GM12801 (cell line): Measurements from ENCODE around the gene LCLAT1.

Experiments
- TF ChIP-seq, protein P1 (sequence below): IDR thresholded peaks from one replicate; pipeline ENCODE4 v1.5.1; 2011; ENCODE audit warnings: control low read depth; ENCODE audit not compliant: insufficient read length; ENCODE audit errors: extremely low read depth

Gene LCLAT1

GRCh38 chr2:30504731-30505130, 57.7 kb downstream of the LCLAT1 start:
- TF ChIP-seq, protein P1, sequence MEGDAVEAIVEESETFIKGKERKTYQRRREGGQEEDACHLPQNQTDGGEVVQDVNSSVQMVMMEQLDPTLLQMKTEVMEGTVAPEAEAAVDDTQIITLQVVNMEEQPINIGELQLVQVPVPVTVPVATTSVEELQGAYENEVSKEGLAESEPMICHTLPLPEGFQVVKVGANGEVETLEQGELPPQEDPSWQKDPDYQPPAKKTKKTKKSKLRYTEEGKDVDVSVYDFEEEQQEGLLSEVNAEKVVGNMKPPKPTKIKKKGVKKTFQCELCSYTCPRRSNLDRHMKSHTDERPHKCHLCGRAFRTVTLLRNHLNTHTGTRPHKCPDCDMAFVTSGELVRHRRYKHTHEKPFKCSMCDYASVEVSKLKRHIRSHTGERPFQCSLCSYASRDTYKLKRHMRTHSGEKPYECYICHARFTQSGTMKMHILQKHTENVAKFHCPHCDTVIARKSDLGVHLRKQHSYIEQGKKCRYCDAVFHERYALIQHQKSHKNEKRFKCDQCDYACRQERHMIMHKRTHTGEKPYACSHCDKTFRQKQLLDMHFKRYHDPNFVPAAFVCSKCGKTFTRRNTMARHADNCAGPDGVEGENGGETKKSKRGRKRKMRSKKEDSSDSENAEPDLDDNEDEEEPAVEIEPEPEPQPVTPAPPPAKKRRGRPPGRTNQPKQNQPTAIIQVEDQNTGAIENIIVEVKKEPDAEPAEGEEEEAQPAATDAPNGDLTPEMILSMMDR = no peak

GRCh38 chr2:30505500-30506180, 58.6 kb downstream of the LCLAT1 start:
- TF ChIP-seq, protein P1 = no peak

- TF ChIP-seq, protein P1 = no peak
Observed at GRCh38 chr2:30509716-30510115, 62.7 kb downstream of the LCLAT1 start.

- TF ChIP-seq, protein P1 = no peak
Observed at GRCh38 chr2:30510409-30510808, 63.4 kb downstream of the LCLAT1 start.

- TF ChIP-seq, protein P1 = no peak
Observed at GRCh38 chr2:30511122-30512083, 64.4 kb downstream of the LCLAT1 start.

GRCh38 chr2:30512243-30512886, 65.3 kb downstream of the LCLAT1 start:
- TF ChIP-seq, protein P1 = no peak
